GM21737 (cell line): Measurements from ENCODE around the gene WSCD2.
"Not testable (repeated sequence)": the region's sequence is repeated elsewhere in the genome, so short reads cannot be mapped to it uniquely, and the experiment has no call there.

Source experiments
- ATAC-seq: cut with Tn5 transposase; IDR thresholded peaks from one replicate; pipeline ENCODE4 v1.9.1; 2021; ENCODE audit warnings: mild to moderate bottlenecking, moderate library complexity; ENCODE audit not compliant: unreplicated experiment

The WSCD2 gene

GRCh38 chr12:108191938-108192337 lies 62.9 kb downstream of the WSCD2 start:
- no peak for ATAC-seq

DNA sequence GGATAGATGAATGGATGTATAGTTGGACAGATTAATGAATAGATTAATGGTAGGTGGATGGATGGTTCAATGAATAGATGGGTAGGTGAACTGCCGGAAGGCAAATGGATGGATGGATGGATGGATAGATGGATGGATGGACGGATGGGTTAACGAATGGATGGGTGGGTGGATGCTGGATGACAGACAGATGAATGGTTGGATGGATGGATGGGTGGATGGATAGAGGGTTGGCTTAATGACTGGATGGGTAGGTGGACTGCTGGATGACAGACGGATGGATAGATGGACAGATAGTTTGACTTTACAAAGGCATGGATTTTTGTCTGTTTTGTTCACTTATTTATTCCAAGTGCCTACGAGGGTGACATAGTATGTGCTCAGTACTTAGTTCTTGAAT lies 64.4 kb downstream of the WSCD2 start:
- no peak for ATAC-seq

DNA sequence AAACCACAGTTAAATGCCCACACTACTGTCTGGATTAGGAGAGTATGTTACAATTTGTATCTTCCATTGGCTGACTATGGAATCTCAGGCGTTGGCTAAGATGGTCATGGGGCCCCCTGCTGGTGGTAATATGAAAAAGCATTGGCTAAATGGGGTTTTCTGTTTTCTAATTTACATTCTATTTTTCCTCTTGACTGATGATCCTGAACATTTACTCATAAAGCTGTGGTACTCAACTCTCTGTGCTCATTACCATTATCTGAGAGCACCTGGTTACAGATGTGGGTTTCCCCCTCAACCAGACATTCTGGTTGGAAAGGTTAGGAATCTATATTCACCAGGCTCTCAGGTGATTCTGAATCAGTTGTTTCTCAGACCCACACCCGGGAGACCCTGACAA lies 64.8 kb downstream of the WSCD2 start:
- ATAC-seq = no peak

DNA sequence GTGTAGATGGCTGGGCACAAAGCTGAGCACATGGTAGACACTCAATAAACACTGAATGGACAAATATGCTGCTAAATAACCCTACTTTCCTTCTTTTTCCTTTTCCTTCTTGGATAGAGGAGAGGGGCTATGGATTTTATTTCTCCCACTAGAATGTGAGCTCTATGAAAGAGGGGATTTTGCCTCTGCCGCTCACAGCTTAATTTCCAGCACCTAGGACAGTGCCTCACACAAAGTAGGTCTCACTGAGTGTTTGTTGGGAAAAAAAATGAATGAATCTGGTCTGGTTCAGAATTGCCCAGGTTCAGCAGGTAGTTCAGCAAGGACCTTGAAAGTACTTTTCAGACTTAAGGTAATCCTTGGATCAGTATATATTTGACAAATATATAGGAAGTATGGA lies 65.5 kb downstream of the WSCD2 start:
- ATAC-seq = no peak

GRCh38 chr12:108196319-108196718 lies 67.2 kb downstream of the WSCD2 start:
- no peak for ATAC-seq

DNA sequence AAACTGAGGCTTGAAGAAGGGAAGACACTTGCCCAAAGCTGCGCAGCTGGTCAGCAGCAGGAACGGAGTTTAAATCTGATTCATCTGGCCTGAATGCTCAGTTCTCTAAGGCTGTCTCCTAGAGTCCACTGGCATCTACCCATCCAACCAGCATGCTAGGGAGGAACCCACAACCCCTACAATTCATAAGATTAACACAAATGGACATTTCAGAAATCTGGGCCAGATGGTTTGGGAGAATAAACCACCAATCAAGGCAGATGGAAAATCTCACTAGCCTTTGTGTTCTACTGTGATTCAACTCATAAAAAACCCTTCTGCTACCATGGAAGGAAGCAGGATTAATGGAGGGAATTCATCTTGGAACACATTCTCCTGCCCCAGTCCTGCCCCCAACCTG lies 67.8 kb downstream of the WSCD2 start:
- ATAC-seq = no peak

DNA sequence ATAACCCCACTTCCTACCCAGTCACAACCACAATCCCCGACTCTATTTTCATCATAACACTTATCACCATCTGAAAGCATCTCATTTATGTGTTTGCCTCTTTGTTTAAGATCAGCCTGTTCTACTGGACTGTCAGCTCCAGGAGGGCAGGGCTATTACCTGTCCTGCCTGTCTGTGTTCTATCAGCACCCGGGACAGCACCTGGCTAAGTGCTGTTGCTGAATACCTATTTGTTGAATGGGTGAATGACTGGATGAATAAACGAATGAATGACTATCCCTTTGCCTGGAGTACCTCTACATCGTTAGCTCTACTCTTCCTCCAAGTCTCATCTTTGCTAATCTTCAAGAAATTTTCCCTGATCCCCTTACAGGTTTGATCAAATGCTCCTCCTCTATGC lies 69.0 kb downstream of the WSCD2 start:
- no peak for ATAC-seq

DNA sequence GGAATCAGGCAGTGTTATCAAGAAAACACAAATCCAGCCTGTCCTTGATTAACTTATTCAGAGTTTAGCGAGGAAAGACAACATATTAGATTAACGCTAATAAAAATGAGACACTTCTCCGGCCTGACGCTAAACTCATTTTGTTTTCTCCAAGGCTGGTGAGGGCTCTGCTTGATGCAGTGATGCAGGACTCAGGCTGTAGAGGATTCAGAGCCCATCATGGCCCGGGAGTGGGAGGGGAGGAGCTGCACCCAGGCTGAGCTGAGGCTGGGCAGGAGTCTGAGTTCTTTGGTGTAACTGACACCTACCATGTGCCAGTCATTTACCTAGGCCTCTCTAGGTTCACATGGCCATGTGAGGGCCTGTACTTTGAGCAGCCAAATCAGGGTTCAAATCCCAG lies 70.0 kb downstream of the WSCD2 start:
- ATAC-seq = no peak

DNA sequence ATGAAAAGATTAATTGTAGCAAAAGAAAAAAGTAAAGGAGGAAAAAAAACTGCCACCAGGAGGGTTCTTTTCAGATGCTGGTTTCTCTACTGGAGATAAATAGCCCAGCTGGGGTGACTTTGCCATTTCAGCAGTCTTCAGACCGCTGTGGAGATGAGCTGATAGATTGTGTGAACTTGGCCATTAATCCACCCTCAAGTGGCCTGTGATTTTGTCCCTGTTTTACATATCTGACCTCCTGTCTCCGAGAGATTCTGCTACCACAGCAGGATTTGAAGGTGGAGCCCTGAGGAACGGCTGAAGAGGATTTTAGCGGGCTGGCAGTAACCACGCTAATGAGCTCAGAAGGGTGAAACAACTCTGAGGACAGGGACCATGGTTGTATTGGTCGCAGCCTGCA lies 72.7 kb downstream of the WSCD2 start:
- ATAC-seq = no peak

DNA sequence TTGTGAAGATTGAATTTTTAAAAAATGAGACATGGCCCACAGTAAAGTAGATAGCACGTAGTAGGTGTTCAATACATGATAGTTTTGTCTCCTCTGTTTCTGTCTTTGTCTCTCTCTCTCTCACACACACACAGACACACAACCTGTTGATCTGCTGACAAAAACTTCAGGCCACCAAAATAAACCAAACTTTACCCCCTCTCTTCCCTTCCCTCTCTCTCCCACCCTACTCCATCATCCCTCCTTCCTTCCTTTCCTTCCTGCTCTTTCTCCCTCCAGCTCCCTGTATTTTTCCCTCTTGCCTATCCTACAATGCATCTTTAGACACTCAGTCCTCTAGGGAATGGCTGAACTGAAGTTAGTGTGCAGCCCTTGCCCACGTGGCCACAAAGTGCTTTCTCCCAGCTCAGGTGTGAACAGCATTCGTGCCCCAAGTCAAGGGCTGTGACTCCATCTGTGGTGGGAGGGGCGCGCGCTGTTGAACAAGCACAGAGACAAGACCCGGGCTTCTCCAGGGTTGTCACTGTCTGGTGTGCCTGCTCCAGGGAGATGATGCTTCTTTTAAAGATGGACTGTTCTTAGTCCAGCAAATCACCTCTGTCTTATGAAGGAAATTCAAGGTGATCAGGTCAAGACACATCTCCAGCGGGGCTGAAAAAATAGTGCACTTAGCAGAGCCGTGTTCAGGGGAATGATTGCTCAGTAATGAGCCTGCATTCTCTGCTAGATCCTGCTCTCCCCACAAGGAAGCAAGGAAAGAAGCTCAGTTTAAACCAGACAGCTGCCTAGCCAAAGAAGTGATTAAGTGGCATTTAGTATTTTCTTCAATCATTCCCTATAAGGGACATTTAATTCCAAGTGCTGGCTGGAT lies 75.3 kb downstream of the WSCD2 start:
- no peak for ATAC-seq

DNA sequence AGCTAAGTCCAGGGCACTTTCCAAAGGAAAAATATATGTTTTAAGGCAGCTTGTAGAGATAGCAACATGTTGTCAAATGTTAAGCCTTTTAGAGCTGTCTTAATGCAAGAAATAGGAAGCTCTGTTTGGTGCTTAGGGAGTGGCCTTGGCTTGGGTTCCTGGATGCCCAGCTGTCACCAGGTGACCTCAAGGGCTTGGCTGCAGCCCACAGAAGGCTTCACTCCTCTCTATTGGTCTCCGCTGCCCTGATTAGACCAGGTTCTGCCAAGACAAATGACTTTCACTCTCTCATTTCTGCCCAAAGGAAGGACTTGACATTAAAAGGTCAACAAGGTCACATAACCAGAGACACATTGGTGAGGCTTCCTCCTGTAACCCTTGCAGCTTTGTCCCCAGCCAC lies 76.8 kb downstream of the WSCD2 start:
- no peak for ATAC-seq

DNA sequence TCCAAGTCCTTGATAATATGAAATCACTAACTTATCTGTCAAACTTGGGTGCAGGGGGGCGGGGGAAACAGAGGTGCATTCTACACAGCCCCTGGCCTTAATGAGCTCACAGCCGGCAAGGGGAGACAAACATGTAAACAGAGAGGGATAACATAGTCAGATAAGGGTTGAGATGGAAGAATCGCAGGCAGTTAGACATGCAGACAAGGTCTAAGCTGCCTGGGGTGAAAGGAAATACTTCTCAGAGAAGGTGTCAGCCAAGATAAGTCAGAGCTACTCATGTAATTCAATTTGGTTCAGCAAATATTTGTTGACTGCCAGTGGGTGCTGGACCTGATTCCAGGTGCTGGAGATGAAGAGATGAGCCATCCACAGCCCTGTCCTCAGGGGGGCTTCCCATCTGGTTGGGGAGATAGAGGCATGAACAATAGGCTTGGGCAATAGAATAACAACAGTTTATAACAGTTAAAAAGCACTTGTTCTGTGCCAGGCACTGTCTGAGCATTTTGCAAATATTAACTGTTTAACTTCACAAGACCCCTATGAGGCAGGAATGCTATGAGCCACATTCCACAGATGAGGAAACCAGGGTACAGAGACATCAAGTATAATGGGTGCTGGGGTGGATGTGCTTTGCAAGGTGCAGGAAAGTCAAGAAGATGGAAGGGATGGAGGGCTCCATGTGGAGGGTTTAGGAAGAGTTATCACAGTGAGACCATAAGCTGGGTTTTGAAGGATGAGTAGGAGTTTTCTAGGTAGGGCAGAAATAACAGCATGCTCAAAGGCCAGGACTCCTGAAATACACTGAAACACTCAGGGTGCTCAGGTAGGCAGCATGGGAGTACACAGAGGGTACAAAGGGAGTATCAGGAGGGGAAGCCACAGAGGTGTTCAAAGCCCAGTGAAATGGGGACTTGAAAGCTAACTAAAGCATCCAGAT lies 79.0 kb downstream of the WSCD2 start:
- ATAC-seq = no peak

- ATAC-seq = no peak
Measured at GRCh38 chr12:108210001-108210400, 80.9 kb downstream of the WSCD2 start.

DNA sequence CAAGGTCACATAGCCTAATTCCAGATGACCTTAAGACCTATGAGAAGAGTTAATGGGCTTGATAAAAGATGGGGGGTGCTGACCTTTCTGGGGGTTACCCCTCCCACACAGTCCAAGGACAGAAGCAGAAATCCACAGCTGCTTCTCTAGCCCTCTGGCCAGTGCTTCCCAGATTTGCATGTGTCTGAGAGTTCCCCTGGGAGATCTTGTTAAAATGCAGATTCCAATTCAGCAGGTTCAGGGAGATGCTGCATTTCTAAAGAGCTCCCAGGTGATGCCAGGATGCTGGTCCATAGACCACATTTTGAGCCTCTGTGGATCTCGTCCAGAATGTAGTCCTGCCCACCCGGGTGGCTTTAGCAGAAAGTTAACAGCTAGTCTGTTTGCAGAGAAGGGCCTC lies 82.1 kb downstream of the WSCD2 start:
- no peak for ATAC-seq

DNA sequence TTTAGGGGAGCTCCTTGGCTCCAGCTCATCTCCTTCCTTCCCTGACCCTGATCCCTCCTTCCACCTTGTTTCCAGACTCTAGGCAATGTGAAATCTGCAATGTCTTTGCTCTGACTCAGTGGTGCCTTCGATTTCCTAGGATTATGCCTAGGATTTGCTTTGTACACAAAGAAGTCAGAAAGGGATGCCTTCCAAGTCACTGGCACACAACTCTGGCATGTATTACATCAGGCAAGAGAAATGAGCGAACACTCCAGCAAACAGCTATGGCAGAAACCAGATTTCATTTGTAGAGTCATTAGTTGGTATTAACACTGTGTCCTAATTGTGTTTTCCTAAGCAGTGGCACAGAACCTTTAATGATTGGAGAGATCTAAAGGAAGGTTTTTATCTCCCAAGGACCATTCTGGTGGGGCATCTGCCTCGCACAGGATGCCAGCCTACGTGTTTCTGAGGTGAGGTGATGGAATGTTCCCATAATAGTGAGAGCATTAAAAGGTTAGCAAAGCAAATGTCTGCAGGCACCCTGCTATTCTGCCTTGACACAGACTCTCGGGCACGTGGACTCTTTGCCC lies 84.9 kb downstream of the WSCD2 start:
- ATAC-seq = no peak

DNA sequence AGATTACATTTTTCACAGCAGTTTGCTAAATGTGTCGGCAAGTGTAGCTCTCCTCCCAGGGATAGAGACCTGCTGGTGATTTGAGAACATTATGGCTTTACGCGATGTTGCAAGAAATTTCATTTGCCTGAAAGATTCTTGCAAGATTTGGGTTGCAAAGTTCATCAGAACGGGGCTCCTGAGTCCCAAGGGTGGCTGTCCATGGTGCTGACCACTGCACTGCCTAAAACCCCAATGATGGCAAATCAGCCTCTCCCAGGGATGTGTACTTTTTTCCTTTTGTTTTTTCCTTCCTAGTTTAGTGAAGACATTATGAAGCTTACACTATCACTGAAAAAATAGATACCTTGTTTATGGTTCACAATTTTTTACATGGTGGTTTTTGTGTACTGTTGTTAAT lies 85.4 kb downstream of the WSCD2 start:
- ATAC-seq = no peak

DNA sequence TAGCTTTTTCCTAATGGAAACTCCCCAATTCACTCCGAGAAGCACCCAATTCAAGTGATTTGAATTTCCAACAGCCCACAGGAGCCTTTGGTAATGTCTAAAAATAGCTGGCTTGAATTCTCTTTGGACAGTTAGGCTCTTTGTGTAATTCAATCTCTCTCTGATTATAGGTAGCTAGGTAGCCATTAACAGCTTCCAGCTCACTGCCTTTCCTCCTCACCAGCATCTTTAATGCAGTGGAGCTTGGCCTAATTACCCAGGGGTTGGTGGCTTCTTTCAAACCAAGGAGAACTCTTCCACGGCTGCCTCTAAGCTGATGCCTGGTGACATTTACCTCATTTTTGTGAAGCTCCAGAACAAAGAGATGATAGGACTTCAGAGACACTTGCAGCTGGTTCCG lies 86.4 kb downstream of the WSCD2 start:
- no peak for ATAC-seq

GRCh38 chr12:108218921-108219320 lies 89.8 kb downstream of the WSCD2 start:
- no peak for ATAC-seq

- not testable (repeated sequence) for ATAC-seq
Measured at GRCh38 chr12:108225101-108225500, 96.0 kb downstream of the WSCD2 start.

GRCh38 chr12:108226866-108227265 lies 97.8 kb downstream of the WSCD2 start:
- ATAC-seq = no peak

DNA sequence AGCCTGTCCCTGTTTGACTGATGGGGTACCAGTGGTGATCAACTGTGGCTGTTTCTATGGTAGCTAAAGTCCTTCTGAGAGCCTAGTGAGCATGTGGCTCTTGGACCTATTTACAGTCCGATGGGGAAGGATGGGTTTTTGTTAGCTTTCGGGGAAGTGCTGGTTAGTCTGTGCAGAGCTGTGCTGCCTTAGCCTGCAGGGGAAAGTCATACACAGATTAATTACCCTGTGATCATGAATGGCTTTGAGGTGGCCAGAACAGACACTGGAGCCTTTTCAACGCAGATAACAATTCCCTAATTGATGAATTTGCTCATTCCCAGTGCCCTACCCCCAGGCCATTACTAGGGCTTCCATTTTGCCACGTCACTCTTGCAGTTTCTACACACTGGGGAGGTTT lies 99.7 kb downstream of the WSCD2 start:
- ATAC-seq = no peak
